Esophagus squamous epithelium (tissue), 5 donors: ENCODE measurements around the gene CELSR3. TPM values are rescaled to one million over a fixed set of nuclear protein-coding genes. Genes with fewer than 3 reads are reported as not detected.

Experiments used
- DNase-seq: peaks from one replicate; lab custom pipeline; 2025; lab: John Stamatoyannopoulos, UW
- H3K27ac ChIP-seq, 4 donors: fragments of 200-600 bp; sonication (generic); one replicate each; pipeline ENCODE4 v1.5.1; 2016 to 2019; ENCODE audit warnings: mild to moderate bottlenecking in 1 of 4
- H3K27me3 ChIP-seq, 4 donors: fragments of 200-600 bp; sonication (generic); 1 replicate in 3 of 4; 2 replicates in 1 of 4; pipeline versions ENCODE4 v1.5.1 to v1.6.0; 2017 to 2021; ENCODE audit warnings: antibody characterized with exemption in 1 of 4
- H3K36me3 ChIP-seq, 3 donors: fragments of 200-600 bp; sonication (generic); one replicate each; pipeline ENCODE4 v1.5.1; 2016 to 2019
- H3K4me1 ChIP-seq, 3 donors: fragments of 200-600 bp; sonication (generic); one replicate each; pipeline ENCODE4 v1.5.1; 2017 to 2019
- H3K4me3 ChIP-seq, 4 donors: fragments of 200-600 bp; sonication (generic); 1 replicate in 3 of 4; 2 replicates in 1 of 4; pipeline ENCODE4 v1.5.1; 2016 to 2019; ENCODE audit warnings: mild to moderate bottlenecking in 2 of 4, moderate library complexity in 1 of 4
- H3K9me3 ChIP-seq, 3 donors: fragments of 200-600 bp; sonication (generic); one replicate each; pipeline ENCODE4 v1.5.1; 2016 to 2019
- CTCF ChIP-seq, 6 experiments: fragments of 450-650 bp in 4 of 6; fragments of 200-600 bp in 2 of 6; sonication (generic) in 2 of 6; IDR thresholded peaks; one replicate each; pipeline ENCODE4 v1.5.1; 2016 to 2019; ENCODE audit warnings: antibody characterized with exemption in 6 of 6, mild to moderate bottlenecking in 4 of 6, moderate library complexity in 4 of 6
- POLR2A ChIP-seq, 4 donors: fragments of 450-650 bp; IDR thresholded peaks; one replicate each; pipeline ENCODE4 v1.6.1; 2017; ENCODE audit warnings: antibody characterized with exemption in 4 of 4, mild to moderate bottlenecking in 4 of 4, moderate library complexity in 3 of 4
- WGBS, 2 donors: methylation state at CpG; one replicate each; pipeline ENCODE4 v1.1.5; 2018; 5-methylcytosine and 5-hydroxymethylcytosine counted together
- intact Hi-C: fragments of 100-400 bp; cut with DNase I; formaldehyde crosslinking; loops from one replicate; pipeline ENCODE4 v1.15.0; 2022
- total RNA-seq, 4 donors: library from RNA; depleted of rRNA; stranded (reverse); fragments of >200 nt; gene quantifications; one replicate each; pipeline ENCODE4 v1.1.0, GENCODE V29; 2016
- donor health status: DM: yes; HTN: yes; CAD: no.

CELSR3 gene
- total RNA-seq, 4 donors from 2014 or later = 0.31 to 0.76 (median 0.45) TPM

GRCh38 chr3:48623851-48624547 lies 38.7 kb downstream of the CELSR3 start:
- TF ChIP-seq CTCF (IDR thresholded peaks at IDR 0.05) = no peak
- no peak for DNase-seq
- no peak overlapping the region for H3K27ac ChIP-seq
- intact Hi-C loops = no loop called here
- H3K9me3 ChIP-seq = no peaks in the 10 kb centered on the region
- H3K36me3 ChIP-seq = peaks cover 0 to 41% (median 6%) of the 10 kb centered on the region in 3 donors
- no peak overlapping the region for H3K4me3 ChIP-seq
- H3K27me3 ChIP-seq = no peaks in the 10 kb centered on the region
- no peaks in the 10 kb centered on the region for H3K4me1 ChIP-seq
- WGBS, 2 donors = 74 to 81% methylated on average over 3 to 5 of the region's 6 CpGs

DNA sequence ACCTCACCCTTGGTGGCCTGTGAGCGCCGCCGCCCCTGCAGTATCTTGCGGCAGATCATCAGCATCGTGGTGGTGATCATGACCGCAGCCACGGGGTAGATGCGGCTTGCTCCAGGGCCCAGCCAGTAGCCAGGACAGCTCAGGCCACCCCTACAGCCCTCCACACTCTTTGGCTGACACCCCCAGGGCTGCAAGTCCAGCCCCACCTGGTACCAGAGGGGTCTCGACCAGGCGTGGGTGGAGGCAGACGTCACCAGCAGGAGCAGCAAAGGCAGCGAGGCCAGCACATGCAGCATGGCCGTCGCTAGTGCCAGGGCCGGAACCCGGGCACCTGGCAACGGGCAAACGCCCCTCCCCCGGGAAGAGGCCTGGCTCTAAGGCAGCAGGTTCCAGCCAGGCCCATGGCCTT lies 41.2 kb downstream of the CELSR3 start, which contains the start of gene TMEM89:
TMEM89 (minus strand) TSS at position 309 of the 409 bp plus-strand sequence; CDS start at position 296, 13 bp downstream.
- peaks cover 0 to 15% (median 3%) of the 10 kb centered on the region in 3 donors for H3K36me3 ChIP-seq
- no peaks in the 10 kb centered on the region for H3K27me3 ChIP-seq
- no peak for DNase-seq
- peaks cover 0 to 22% (median 13%) of the 10 kb centered on the region in 3 donors for H3K9me3 ChIP-seq
- no peak within 1 kb of the TSS for H3K4me3 ChIP-seq
- 100% methylated on average over 4 to 5 of the region's 19 CpGs for WGBS, 2 donors
- H3K27ac ChIP-seq = no peak within 1 kb of the TSS
- intact Hi-C loops = no loop called here
- no peak for TF ChIP-seq CTCF (IDR thresholded peaks at IDR 0.05)
- no peak for TF ChIP-seq POLR2A (IDR thresholded peaks at IDR 0.05)
- no peaks in the 10 kb centered on the region for H3K4me1 ChIP-seq

DNA sequence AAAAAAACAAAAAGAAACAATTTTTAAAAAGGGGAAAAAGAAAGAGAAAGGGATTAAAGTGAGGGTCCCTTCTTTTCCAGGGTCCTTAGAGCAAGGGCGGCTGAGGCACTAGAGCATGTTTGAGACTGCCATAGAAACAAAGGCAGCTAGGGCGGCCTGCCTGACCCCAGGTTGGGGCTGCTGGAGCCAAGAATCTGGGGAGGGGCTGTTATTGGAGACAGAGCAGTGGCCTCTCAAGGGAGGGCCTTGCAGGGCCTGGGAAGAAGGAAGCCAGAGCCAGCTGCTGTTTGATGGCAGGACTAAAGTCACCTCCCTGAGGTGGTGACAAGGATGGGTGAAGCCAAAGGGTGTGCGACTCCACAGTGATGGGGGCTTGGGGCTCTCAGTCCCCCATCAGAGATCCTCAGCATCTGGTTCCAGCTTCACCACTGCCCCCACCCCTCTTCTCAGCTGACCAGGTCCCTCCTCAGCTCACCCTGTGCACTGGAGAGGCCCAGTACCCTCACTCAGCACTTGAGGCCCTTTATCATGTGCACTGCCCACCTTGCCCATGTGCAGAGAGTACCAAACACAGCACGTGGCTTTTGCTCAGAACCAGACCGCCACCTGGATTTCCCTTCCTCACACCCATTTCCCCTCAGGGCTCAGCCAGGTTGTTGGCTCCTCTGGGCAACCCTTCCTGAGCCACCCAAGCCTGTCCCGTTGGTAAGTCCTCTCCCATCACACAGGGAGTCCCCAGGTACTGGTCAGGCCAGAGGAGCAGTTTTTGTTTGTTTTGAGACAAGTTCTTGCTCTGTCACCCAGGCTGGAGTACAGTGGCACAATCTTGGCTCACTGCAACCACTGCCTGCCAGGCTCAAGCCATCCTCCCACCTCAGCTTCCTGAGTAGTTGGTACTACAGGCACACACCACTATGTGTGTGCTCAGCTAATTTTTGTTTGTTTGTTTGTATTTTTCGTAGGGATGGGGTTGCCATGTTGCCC lies 42.9 kb downstream of the CELSR3 start:
- no peaks in the 10 kb centered on the region for H3K36me3 ChIP-seq
- H3K27ac ChIP-seq = no peak overlapping the region
- no peaks in the 10 kb centered on the region for H3K4me1 ChIP-seq
- H3K4me3 ChIP-seq = no peak overlapping the region
- no peak for DNase-seq
- no peak for TF ChIP-seq POLR2A (IDR thresholded peaks at IDR 0.05)
- no peak for TF ChIP-seq CTCF (IDR thresholded peaks at IDR 0.05)
- peaks cover 0 to 22% (median 13%) of the 10 kb centered on the region in 3 donors for H3K9me3 ChIP-seq
- WGBS, 2 donors = 72 to 84% methylated on average over 6 of the region's 7 CpGs
- intact Hi-C loops = no loop called here
- H3K27me3 ChIP-seq = no peaks in the 10 kb centered on the region

- no peak overlapping the region for H3K4me3 ChIP-seq
- TF ChIP-seq CTCF (IDR thresholded peaks at IDR 0.05) (no peak), POLR2A (IDR thresholded peaks at IDR 0.05) (no peak)
- no peaks in the 10 kb centered on the region for H3K4me1 ChIP-seq
- peaks cover 0 to 22% (median 13%) of the 10 kb centered on the region in 3 donors for H3K9me3 ChIP-seq
- 91 to 92% methylated on average over 4 of the region's 4 CpGs for WGBS, 2 donors
- H3K36me3 ChIP-seq = no peaks in the 10 kb centered on the region
- H3K27ac ChIP-seq = no peak overlapping the region
- intact Hi-C loops = no loop called here
- no peak for DNase-seq
- no peaks in the 10 kb centered on the region for H3K27me3 ChIP-seq
Measured at GRCh38 chr3:48617559-48617958, 45.1 kb downstream of the CELSR3 start.
